Liver (tissue), 9 donors: ENCODE data around the gene HIPK1. TPM values are rescaled to one million over a fixed set of nuclear protein-coding genes. Genes with fewer than 3 reads are reported as not detected.

ENCODE experiments used
- DNase-seq: peaks from one replicate; pipeline ENCODE4 v3.0.0-alpha.2; 2017; ENCODE audit warnings: low spot score
- H3K27ac ChIP-seq, 2 donors: one replicate each; pipeline ENCODE4 v1.7.0; 2013; ENCODE audit warnings: inconsistent platforms in 2 of 2, low read length in 2 of 2, control low read depth in 1 of 2, low read depth in 1 of 2, mild to moderate bottlenecking in 1 of 2
- H3K27me3 ChIP-seq, 4 donors: one replicate each; pipeline versions ENCODE4 v1.6.1 to v1.7.0; 2013; ENCODE audit warnings: low read length in 3 of 4, inconsistent platforms in 1 of 4, mild to moderate bottlenecking in 1 of 4, moderate library complexity in 1 of 4; ENCODE audit not compliant: control insufficient read depth in 4 of 4, insufficient read depth in 4 of 4
- H3K36me3 ChIP-seq, 4 donors: one replicate each; pipeline versions ENCODE4 v1.6.1 to v1.7.0; 2013; ENCODE audit warnings: low read length in 3 of 4, mild to moderate bottlenecking in 3 of 4, low read depth in 1 of 4, moderate library complexity in 1 of 4; ENCODE audit not compliant: control insufficient read depth in 4 of 4, insufficient read depth in 3 of 4
- H3K4me1 ChIP-seq, 4 donors: one replicate each; pipeline versions ENCODE4 v1.6.1 to v1.7.0; 2013; ENCODE audit warnings: low read length in 3 of 4, mild to moderate bottlenecking in 3 of 4, moderate library complexity in 1 of 4; ENCODE audit not compliant: control insufficient read depth in 4 of 4, insufficient read depth in 4 of 4
- H3K4me3 ChIP-seq, 3 donors: one replicate each; pipeline versions ENCODE4 v1.6.1 to v1.7.0; 2013; ENCODE audit warnings: low read length in 3 of 3, control low read depth in 1 of 3, low read depth in 1 of 3, mild to moderate bottlenecking in 1 of 3
- H3K9ac ChIP-seq, 2 donors: one replicate each; pipeline ENCODE4 v1.7.0; 2013; ENCODE audit warnings: low read length in 2 of 2, mild to moderate bottlenecking in 2 of 2, moderate library complexity in 2 of 2, control low read depth in 1 of 2, low read depth in 1 of 2
- H3K9me3 ChIP-seq, 4 donors: one replicate each; pipeline versions ENCODE4 v1.6.1 to v1.7.0; 2013; ENCODE audit warnings: low read length in 3 of 4; ENCODE audit not compliant: control insufficient read depth in 4 of 4
- FOXA1 ChIP-seq: IDR thresholded peaks from 2 replicates; pipeline ENCODE4 v1.6.1; 2016; ENCODE audit warnings: antibody characterized with exemption
- FOXA2 ChIP-seq: IDR thresholded peaks from 2 replicates; pipeline ENCODE4 v1.6.1; 2016; ENCODE audit warnings: antibody characterized with exemption
- GABPA ChIP-seq, 2 donors: IDR thresholded peaks in 1 of 2; conservative IDR thresholded peaks in 1 of 2; 2 replicates each; pipeline ENCODE4 v1.6.1; 2016; ENCODE audit warnings: antibody characterized with exemption in 2 of 2, mild to moderate bottlenecking in 1 of 2, moderate library complexity in 1 of 2
- HNF4G ChIP-seq: IDR thresholded peaks from 2 replicates; pipeline ENCODE4 v1.6.1; 2016; ENCODE audit warnings: antibody characterized with exemption
- MAX ChIP-seq: IDR thresholded peaks from 2 replicates; pipeline ENCODE4 v1.6.1; 2016; ENCODE audit warnings: antibody characterized with exemption
- NR2F2 ChIP-seq: IDR thresholded peaks from 2 replicates; pipeline ENCODE4 v1.6.1; 2016; ENCODE audit warnings: antibody characterized with exemption
- RAD21 ChIP-seq, 2 donors: IDR thresholded peaks; 2 replicates each; pipeline ENCODE4 v1.6.1; 2016; ENCODE audit warnings: antibody characterized with exemption in 2 of 2, mild to moderate bottlenecking in 2 of 2
- RXRA ChIP-seq, 2 donors: IDR thresholded peaks; 2 replicates each; pipeline ENCODE4 v1.6.1; 2017 to 2018; ENCODE audit warnings: antibody characterized with exemption in 2 of 2, mild to moderate bottlenecking in 1 of 2
- SP1 ChIP-seq: IDR thresholded peaks from 2 replicates; pipeline ENCODE4 v1.6.1; 2018; ENCODE audit warnings: antibody characterized with exemption, mild to moderate bottlenecking
- YY1 ChIP-seq: IDR thresholded peaks from 2 replicates; pipeline ENCODE4 v1.6.1; 2016; ENCODE audit warnings: antibody characterized with exemption, mild to moderate bottlenecking
- WGBS: extraction: QIAGEN DNeasy Blood & Tissue Kit; methylation state at CpG from one replicate; pipeline ENCODE4 v1.1.7; 2013; 5-methylcytosine and 5-hydroxymethylcytosine counted together
- polyA plus RNA-seq, 2 donors: library from polyadenylated mRNA; stranded (reverse) in 1 of 2; unstranded in 1 of 2; fragments of 200-250 nt in 1 of 2; fragments of >200 nt in 1 of 2; fragmentation: Nextera tagmentation in 1 of 2; extraction: Ambion mirVana in 1 of 2; gene quantifications; one replicate each; pipeline versions ENCODE4 v1.2.1 to v1.2.3, GENCODE V29; 2013 to 2015
- total RNA-seq, 2 donors: library from RNA; depleted of rRNA; stranded (reverse); fragments of >200 nt; gene quantifications; one replicate each; pipeline ENCODE4 v1.2.3, GENCODE V29; 2014
- TF ChIP-seq, protein P1 (sequence below): IDR thresholded peaks from 2 replicates; pipeline ENCODE4 v1.6.1; 2016; ENCODE audit warnings: antibody characterized with exemption, mild to moderate bottlenecking
- TF ChIP-seq, protein P2 (sequence below): IDR thresholded peaks from 2 replicates; pipeline ENCODE4 v1.6.1; 2016; ENCODE audit warnings: antibody characterized with exemption
- TF ChIP-seq, protein P3 (sequence below): IDR thresholded peaks from 2 replicates; pipeline ENCODE4 v1.6.1; 2016; ENCODE audit warnings: antibody characterized with exemption
- donor health status: healthy.
- donor health status: healthy.
- donor health status: healthy.
- donor health status: healthy.
- donor health status: healthy.

The HIPK1 gene
- total and polyA plus RNA-seq, 4 donors = 8.7 to 50.2 (median 15.1) TPM

DNA sequence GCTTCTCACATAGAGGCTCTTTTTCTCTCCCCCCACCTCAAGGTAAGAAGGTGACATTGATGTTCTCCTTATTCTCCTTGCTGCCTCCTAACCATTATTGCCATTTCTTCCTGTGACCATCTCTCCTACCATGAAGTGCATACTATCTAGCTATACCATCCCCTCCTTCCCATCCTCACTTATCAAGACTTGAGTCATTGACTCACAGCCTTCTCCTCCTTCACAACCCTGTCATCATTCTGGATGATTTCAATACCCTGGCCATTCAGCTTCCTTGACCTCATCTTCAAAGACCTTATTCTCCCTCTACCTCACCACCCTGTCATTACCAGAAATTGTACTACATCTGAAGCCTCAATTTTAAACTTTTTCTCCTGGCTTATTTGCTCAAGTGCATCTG, 10.9 kb upstream of the HIPK1 start (continued):
- TF ChIP-seq, protein P1, sequence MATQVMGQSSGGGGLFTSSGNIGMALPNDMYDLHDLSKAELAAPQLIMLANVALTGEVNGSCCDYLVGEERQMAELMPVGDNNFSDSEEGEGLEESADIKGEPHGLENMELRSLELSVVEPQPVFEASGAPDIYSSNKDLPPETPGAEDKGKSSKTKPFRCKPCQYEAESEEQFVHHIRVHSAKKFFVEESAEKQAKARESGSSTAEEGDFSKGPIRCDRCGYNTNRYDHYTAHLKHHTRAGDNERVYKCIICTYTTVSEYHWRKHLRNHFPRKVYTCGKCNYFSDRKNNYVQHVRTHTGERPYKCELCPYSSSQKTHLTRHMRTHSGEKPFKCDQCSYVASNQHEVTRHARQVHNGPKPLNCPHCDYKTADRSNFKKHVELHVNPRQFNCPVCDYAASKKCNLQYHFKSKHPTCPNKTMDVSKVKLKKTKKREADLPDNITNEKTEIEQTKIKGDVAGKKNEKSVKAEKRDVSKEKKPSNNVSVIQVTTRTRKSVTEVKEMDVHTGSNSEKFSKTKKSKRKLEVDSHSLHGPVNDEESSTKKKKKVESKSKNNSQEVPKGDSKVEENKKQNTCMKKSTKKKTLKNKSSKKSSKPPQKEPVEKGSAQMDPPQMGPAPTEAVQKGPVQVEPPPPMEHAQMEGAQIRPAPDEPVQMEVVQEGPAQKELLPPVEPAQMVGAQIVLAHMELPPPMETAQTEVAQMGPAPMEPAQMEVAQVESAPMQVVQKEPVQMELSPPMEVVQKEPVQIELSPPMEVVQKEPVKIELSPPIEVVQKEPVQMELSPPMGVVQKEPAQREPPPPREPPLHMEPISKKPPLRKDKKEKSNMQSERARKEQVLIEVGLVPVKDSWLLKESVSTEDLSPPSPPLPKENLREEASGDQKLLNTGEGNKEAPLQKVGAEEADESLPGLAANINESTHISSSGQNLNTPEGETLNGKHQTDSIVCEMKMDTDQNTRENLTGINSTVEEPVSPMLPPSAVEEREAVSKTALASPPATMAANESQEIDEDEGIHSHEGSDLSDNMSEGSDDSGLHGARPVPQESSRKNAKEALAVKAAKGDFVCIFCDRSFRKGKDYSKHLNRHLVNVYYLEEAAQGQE = no peak
- TF ChIP-seq NR2F2 = no peak
- TF ChIP-seq FOXA2 = no peak
- TF ChIP-seq, protein P2, sequence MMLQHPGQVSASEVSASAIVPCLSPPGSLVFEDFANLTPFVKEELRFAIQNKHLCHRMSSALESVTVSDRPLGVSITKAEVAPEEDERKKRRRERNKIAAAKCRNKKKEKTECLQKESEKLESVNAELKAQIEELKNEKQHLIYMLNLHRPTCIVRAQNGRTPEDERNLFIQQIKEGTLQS = no peak
- TF ChIP-seq HNF4G = no peak
- no peak for TF ChIP-seq YY1
- TF ChIP-seq SP1 = no peak

DNA sequence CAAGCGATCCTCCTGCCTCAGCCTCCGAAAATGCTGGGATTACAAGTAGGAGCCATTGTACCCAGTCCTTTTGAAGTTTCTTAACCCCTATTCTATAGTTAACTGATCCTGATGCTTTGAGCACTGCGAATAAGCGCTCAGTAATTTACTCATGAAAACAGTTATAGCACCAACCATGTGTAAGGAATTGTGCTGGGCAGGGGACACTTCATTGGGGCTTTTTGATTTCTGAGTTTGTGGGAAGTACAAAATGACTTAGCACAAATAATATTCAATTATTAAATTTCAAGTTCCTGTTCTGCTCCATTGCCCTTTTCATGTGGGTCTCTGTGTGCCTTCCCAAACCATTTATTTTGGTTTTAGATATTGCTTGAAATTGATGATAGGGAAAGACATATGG, 6.2 kb upstream of the HIPK1 start:
- 71% methylated on average over 4 of the region's 4 CpGs for WGBS
- Histone ChIP-seq H3K9me3 (no peaks in the 10 kb centered on the region), H3K27ac (no peak overlapping the region), H3K9ac (no peak overlapping the region), H3K4me3 (no peak overlapping the region), H3K27me3 (no peaks in the 10 kb centered on the region), H3K36me3 (no peaks in the 10 kb centered on the region), H3K4me1 (peaks cover 0 to 4% (median under 1%) of the 10 kb centered on the region in 4 donors)
- no peak for DNase-seq
- TF ChIP-seq, protein P1 = no peak
- TF ChIP-seq NR2F2 (no peak), YY1 (no peak), FOXA2 (no peak), GABPA (IDR thresholded peaks at IDR 0.05 in 1 of 2, conservative IDR thresholded peaks at IDR 0.05 in 1 of 2) (no peak), MAX (no peak), RAD21 (IDR thresholded peaks at IDR 0.05) (no peak), RXRA (IDR thresholded peaks at IDR 0.05) (no peak), FOXA1 (no peak)
- TF ChIP-seq, protein P2 = no peak
- TF ChIP-seq, protein P3, sequence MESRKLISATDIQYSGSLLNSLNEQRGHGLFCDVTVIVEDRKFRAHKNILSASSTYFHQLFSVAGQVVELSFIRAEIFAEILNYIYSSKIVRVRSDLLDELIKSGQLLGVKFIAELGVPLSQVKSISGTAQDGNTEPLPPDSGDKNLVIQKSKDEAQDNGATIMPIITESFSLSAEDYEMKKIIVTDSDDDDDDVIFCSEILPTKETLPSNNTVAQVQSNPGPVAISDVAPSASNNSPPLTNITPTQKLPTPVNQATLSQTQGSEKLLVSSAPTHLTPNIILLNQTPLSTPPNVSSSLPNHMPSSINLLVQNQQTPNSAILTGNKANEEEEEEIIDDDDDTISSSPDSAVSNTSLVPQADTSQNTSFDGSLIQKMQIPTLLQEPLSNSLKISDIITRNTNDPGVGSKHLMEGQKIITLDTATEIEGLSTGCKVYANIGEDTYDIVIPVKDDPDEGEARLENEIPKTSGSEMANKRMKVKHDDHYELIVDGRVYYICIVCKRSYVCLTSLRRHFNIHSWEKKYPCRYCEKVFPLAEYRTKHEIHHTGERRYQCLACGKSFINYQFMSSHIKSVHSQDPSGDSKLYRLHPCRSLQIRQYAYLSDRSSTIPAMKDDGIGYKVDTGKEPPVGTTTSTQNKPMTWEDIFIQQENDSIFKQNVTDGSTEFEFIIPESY = no peak
